Naive thymus-derived CD8-positive, alpha-beta T cell (primary cell): ENCODE measurements around the gene CLCN2. TPM values are rescaled to one million over a fixed set of nuclear protein-coding genes. Genes with fewer than 3 reads are reported as not detected.

Source experiments
- ATAC-seq, 2 donors: fragments of 150-1000 bp; cut with Tn5 transposase in 1 of 2; sonication (Bioruptor Pico), chemical (Tn5 transposase) in 1 of 2; 1 replicate in 1 of 2; 2 replicates in 1 of 2; pipeline ENCODE4 v1.10.0; 2021; ENCODE audit warnings: mild to moderate bottlenecking in 2 of 2, moderate library complexity in 2 of 2
- POLR2A ChIA-PET: fragments of 350-600 bp; sonication (Branson Sonifier 250); formaldehyde crosslinking; loops from one replicate; lab custom pipeline; 2021; ENCODE audit warnings: antibody characterized with exemption; lab: Charles Lee
- DNase-seq, 10 donors: peaks; one replicate each; pipeline versions ENCODE4 v3.0.0 to v3.0.0-alpha.2; 2020 to 2022
- H3K27ac Mint-ChIP-seq, 10 donors: one replicate each; pipeline ENCODE4 v1.8.0; 2020 to 2022; ENCODE audit warnings: mild to moderate bottlenecking in 10 of 10, mixed read lengths in 10 of 10, moderate library complexity in 4 of 10, inconsistent platforms in 1 of 10
- H3K27me3 Mint-ChIP-seq, 5 donors: one replicate each; pipeline ENCODE4 v1.8.0; 2021 to 2022; ENCODE audit warnings: mixed read lengths in 5 of 5
- H3K36me3 Mint-ChIP-seq, 3 donors: one replicate each; pipeline ENCODE4 v1.8.0; 2020 to 2022; ENCODE audit warnings: mixed read lengths in 3 of 3, mild to moderate bottlenecking in 2 of 3, inconsistent platforms in 1 of 3
- H3K4me1 Mint-ChIP-seq, 4 donors: one replicate each; pipeline ENCODE4 v1.8.0; 2021 to 2022; ENCODE audit warnings: mixed read lengths in 4 of 4
- H3K4me3 Mint-ChIP-seq, 10 donors: one replicate each; pipeline ENCODE4 v1.8.0; 2020 to 2022; ENCODE audit warnings: mild to moderate bottlenecking in 10 of 10, mixed read lengths in 10 of 10, moderate library complexity in 6 of 10, inconsistent platforms in 1 of 10
- H3K9me3 Mint-ChIP-seq, 9 donors: one replicate each; pipeline ENCODE4 v1.8.0; 2020 to 2022; ENCODE audit warnings: mixed read lengths in 9 of 9, mild to moderate bottlenecking in 3 of 9, inconsistent platforms in 1 of 9, moderate library complexity in 1 of 9
- polyA plus RNA-seq, 3 donors: library from polyadenylated mRNA; unstranded; fragments of 300-500 nt; fragmentation: Illumina TruSeq; gene quantifications; one replicate each; pipeline ENCODE4 v1.2.3, GENCODE V29; 2021
- total RNA-seq, 8 experiments: library from RNA in 2 of 8; stranded (reverse) in 2 of 8; gene quantifications; one replicate each; pipeline ENCODE4 v1.2.3 and lab custom pipeline; 2021 to 2026

Gene CLCN2
- total and polyA plus RNA-seq, 5 experiments from 2014 or later = 0.12 to 6.3 (median 1.1) TPM

DNA sequence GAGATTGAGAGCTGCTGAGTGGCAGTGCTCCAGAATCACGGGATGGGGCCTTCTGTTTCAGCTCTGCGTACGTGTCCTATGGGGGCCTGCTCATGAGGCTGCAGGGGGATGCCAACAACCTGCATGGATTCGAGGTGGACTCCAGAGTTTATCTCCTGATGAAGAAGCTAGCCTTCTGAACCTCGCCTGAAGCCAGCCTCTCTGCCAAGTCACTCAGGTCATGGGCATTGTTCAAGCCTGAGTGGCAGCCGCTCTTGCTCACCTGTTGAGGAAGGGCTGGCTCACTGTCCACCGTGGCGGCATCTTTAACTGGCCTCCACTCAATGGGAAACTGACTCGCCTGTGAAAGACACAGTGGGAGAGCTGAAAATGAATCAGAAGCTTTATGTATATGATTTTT, 6.7 kb upstream of the CLCN2 start:
- no peak overlapping the region for H3K4me3 Mint-ChIP-seq
- POLR2A ChIA-PET = no interaction called here
- peaks cover 25 to 34% (median 26%) of the 10 kb centered on the region in 4 donors for H3K4me1 Mint-ChIP-seq
- ATAC-seq (no peak), DNase-seq (no peak)
- no peak overlapping the region for H3K27ac Mint-ChIP-seq
- peaks cover 0 to 2% (median 0%) of the 10 kb centered on the region in 5 donors for H3K27me3 Mint-ChIP-seq
- H3K36me3 Mint-ChIP-seq = peaks cover 0 to 48% (median 0%) of the 10 kb centered on the region in 3 donors
- no peaks in the 10 kb centered on the region for H3K9me3 Mint-ChIP-seq

DNA sequence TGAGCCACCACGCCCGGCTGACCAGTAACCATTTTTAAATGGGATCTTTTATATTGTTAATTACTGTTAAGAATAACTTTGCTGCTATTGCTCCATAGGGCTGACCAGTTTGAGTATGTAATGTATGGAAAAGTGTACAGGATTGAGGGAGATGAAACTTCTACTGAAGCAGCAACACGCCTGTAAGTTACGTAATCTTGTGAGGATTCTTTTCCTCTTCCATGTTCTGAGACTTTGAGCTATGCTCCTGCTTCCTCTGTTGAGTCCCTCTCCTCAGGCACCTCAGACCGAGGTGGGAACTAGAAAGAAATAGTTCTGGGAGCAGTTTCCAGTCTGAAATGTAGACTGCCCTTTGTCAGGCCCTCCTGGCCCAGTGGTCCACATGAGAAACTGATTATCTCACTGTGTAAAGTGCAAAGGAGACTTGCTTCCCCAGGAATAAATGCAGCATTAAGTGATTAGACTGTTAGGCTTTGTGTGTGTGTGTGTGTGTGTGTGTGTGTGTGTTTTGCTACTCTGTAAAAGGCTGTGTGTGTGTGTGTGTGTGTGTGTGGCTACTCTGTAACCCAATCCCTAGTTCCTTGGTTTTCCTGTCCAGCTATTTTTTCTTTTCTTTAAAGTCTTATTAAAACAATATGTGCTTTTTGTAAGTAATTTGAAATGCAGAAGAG, 5.3 kb upstream of the CLCN2 start:
- DNase-seq = no peak
- H3K27ac Mint-ChIP-seq = peak overlapping the region in 2 of 10 donors; percentile 9 to 75
- no peak for ATAC-seq
- H3K4me1 Mint-ChIP-seq = peaks cover 24 to 34% (median 29%) of the 10 kb centered on the region in 4 donors
- peaks cover 0 to 3% (median 0%) of the 10 kb centered on the region in 5 donors for H3K27me3 Mint-ChIP-seq
- H3K9me3 Mint-ChIP-seq = no peaks in the 10 kb centered on the region
- POLR2A ChIA-PET = interaction anchor here (0.8 kb wide), 1 partner anchor 27 kb away, joined by 5 read pairs; no protein-coding TSS in a partner anchor
- peaks cover 0 to 48% (median 0%) of the 10 kb centered on the region in 3 donors for H3K36me3 Mint-ChIP-seq
- peak overlapping the region in 1 of 10 donors; percentile 26 for H3K4me3 Mint-ChIP-seq

DNA sequence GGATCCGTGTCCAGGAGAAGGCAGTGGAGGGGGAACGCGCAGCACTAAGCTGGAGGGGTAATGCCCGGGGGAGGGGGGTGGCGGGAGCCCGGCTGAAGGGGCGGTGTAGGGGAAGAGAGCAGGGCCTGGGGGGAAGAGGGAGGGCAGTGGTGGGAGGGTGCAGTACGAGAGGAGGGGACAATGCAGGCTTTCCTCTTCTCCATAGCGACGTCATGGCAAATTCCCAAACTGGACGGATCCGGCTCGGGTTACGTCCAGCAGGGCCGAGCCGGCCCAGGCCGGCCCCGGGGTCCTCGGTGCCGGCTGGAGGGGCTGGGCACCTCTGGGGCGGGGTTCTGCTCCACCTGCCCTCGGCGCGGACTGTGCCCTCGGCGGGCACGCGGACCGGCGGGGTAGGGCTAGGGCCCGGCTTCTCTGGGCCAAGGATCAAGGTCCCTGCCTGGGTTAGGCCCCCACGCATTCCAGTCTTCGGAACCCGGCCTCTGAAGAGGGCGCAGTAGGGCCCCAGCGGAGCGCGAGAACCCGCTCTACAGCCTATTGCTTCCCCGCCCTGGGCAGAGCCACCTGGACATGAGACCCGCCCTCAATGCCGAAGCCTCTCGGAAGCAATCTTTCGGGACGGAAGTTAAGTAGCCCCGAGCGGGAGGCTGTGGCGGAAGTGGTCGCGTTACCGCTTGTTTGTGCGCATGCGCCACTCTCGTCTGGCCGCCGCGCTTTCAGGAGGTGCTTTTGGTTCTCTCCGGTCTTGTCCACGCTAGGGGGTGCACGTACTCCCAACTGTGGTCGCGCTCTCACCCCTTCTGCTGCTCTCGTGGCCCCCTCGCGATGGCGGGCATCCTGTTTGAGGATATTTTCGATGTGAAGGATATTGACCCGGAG, 1.5 kb upstream of the CLCN2 start:
- peak; percentile 80 to 84 for ATAC-seq
- Mint-ChIP-seq H3K4me1 (peaks cover 21 to 41% (median 36%) of the 10 kb centered on the region in 4 donors), H3K27ac (peak overlapping the region; percentile 91 to 98 (median 96)), H3K4me3 (peak overlapping the region; percentile 91 to 99 (median 98)), H3K36me3 (peaks cover 0 to 28% (median 0%) of the 10 kb centered on the region in 3 donors), H3K9me3 (no peaks in the 10 kb centered on the region), H3K27me3 (peaks cover 0 to 3% (median 0%) of the 10 kb centered on the region in 5 donors)
- POLR2A ChIA-PET = interaction anchor here (0.5 to 3.2 kb wide), 14 partner anchors 9 to 1575 kb away, joined by 3 to 15 read pairs (median 3); partner anchors contain the start of genes EIF2B5, EIF4G1, FAM131A and TRA2B
- DNase-seq = peak; percentile 79 to 96 (median 93)

DNA sequence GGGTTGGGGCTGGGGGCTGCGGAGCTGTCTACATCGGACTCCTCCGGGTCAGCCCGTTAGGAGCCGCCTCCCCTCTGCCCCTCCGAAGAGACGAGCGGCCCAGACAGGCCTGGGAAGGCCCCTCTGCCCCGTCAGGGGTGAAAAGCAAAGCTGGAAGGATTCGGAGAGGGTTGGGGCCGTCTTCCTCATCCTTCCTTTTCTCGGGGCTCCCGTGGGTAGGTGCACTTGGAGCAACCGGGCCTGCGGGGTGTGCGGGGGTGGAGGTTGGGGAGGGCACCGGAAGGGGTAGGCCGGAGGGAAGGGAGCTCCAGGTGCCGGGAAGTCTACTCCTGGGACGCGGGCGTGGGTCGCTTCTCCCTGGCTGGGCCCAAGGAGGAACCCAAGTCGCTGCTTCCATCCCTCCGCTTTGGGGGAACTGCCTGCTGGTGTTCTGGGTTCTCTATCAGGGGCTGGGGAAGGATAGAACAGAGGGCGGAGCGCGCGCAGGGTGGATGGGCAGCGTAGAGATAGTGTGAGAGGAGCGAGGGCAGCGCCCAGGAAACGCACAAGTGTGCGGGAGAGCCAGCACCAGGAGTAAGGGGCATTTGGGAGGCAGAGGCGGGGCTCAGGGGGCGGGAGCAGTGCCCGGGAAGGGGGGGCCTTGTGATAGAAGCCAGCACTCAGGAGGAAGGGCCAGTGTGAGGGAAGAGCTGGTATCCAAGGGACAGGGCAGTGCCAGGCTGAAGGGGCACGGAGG, 695 bp upstream of the CLCN2 start:
- Mint-ChIP-seq H3K9me3 (no peaks in the 10 kb centered on the region), H3K4me1 (peaks cover 21 to 40% (median 36%) of the 10 kb centered on the region in 4 donors), H3K27ac (peak overlapping the region; percentile 79 to 97 (median 93)), H3K27me3 (peaks cover 0 to 3% (median 0%) of the 10 kb centered on the region in 5 donors), H3K36me3 (peaks cover 0 to 20% (median 0%) of the 10 kb centered on the region in 3 donors), H3K4me3 (peak overlapping the region; percentile 91 to 98 (median 97))
- POLR2A ChIA-PET = interaction anchor here (0.5 to 3.2 kb wide), 14 partner anchors 8 to 1576 kb away, joined by 3 to 15 read pairs (median 3); partner anchors contain the start of genes EIF4G1, FAM131A, PSMD2 and TRA2B
- peak; percentile 19 to 26 for ATAC-seq
- DNase-seq = peak in 7 of 10 donors; percentile 13 to 54 (median 36)

DNA sequence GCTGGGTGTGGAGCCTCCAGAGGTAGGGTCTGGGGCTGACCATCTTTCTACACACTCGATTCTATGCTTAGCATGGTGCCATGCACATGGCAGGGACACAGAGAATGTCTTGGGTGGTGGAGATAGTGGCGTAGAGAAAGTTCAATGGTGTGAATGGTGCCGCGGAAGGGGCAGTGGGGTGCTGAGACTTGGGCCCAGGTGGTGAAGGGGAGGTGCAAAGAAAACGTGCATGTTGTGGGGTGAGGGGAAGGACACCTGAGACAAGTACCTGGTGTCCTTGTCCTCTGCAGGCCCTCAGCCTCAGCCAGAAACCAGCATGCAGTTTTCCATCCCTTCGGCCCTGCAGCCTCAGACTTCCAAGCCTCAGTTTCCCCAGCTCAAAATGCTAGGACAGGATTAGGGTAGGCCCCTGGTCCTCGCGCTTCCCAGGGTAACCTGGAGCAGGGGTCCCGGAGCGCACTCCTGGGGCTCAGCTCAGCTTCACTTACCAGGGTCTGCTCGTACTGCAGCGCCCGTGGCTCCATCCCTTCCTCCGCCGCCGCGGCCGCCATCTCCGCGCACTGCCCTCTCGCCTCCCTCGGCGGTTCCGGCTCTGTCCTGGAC, 375 bp downstream of the CLCN2 start:
- Mint-ChIP-seq H3K27me3 (peaks cover 0 to 3% (median 0%) of the 10 kb centered on the region in 5 donors), H3K36me3 (peaks cover 0 to 9% (median 0%) of the 10 kb centered on the region in 3 donors)
- no peak for DNase-seq

DNA sequence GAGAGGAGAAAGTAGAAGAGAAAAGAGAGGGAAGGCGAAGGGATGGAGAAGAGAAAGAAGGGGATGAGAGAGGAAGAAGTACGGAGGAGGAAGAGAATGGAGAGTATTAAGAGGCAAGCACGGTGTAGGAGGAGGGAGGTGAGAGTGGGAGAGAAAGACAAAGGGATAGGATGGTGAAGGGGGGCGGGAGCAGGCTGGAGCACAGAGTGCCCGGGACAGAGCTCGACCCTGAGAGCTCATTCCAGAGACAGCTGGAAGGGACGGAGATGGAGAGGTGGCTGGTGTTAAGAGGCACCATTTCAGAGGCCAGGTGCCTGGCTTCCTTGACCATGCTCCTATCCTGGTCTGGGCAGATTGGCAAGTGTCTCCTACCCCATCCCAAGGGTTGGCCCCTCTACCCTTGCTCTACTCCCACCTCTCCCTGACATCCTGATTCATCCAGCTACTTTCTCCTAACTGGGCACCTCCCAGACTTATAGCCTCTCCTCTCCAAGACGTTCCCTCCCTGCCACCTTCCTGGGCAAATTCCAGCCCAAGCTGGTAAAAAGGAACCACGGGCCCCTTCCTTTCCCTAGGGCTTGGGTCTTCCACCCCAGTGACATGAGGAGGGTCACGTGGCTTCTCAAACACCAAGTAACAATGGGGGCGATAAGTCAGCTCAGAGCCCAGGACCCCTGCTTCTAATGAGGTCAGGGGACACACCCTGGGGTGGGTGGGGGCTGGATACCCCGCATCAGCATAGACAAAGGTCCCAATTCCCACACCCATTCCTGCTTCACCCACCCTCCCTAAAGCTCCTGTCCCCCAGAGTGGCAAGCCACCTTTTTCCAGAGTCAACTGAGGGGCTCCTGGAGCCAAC, 1.1 kb downstream of the CLCN2 start:
- Mint-ChIP-seq H3K4me1 (peaks cover 16 to 34% (median 30%) of the 10 kb centered on the region in 4 donors), H3K4me3 (peak overlapping the region; percentile 71 to 91 (median 83)), H3K27ac (peak overlapping the region in 8 of 10 donors; percentile 37 to 91 (median 66)), H3K36me3 (peaks cover 0 to 6% (median 0%) of the 10 kb centered on the region in 3 donors), H3K9me3 (no peaks in the 10 kb centered on the region), H3K27me3 (peaks cover 0 to 3% (median 0%) of the 10 kb centered on the region in 5 donors)
- DNase-seq (no peak), ATAC-seq (no peak)
- POLR2A ChIA-PET = interaction anchor here (0.9 to 3.2 kb wide), 5 partner anchors 22 to 165 kb away, joined by 3 to 15 read pairs (median 3); partner anchors contain the start of gene FAM131A

More for the DNA sequence above, 375 bp downstream of the CLCN2 start:
- ATAC-seq = peak in 1 of 2 donors; percentile 2
- POLR2A ChIA-PET = interaction anchor here (0.9 to 3.2 kb wide), 5 partner anchors 23 to 217 kb away, joined by 3 to 15 read pairs (median 3); partner anchors contain the start of gene FAM131A
- Mint-ChIP-seq H3K4me1 (peaks cover 18 to 35% (median 32%) of the 10 kb centered on the region in 4 donors), H3K27ac (peak overlapping the region in 7 of 10 donors; percentile 13 to 91 (median 57)), H3K9me3 (no peaks in the 10 kb centered on the region), H3K4me3 (peak overlapping the region; percentile 71 to 91 (median 83))

DNA sequence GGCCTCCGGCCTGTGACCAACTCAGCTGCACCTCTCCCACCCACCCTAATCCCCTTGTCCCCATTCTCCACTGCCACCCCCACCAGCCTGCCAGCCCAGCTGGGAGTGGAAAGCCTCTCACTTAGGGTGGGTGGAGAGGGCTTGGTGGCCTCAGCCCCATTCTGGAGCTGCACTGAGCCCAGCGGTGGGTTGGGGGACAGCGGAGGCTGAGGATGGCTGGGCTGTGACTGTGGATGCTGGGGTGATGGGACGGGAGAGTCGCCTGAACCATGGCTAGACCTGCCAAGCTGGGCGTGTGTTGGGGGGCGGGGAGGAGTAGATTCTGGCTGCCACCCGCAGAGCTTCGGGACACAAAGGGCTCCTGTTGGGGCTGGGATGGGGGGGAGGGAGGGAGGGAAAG, 1.8 kb downstream of the CLCN2 start:
- Mint-ChIP-seq H3K27me3 (peaks cover 0 to 3% (median 0%) of the 10 kb centered on the region in 5 donors), H3K27ac (no peak overlapping the region), H3K4me3 (peak overlapping the region in 2 of 10 donors; percentile 58 to 91), H3K36me3 (peaks cover 0 to 5% (median 0%) of the 10 kb centered on the region in 3 donors), H3K4me1 (peaks cover 10 to 27% (median 24%) of the 10 kb centered on the region in 4 donors), H3K9me3 (no peaks in the 10 kb centered on the region)
- no peak for DNase-seq
- POLR2A ChIA-PET = interaction anchor here (0.9 to 2.9 kb wide), 4 partner anchors 17 to 154 kb away, joined by 3 to 15 read pairs (median 3); partner anchors contain the start of gene FAM131A
- no peak for ATAC-seq

DNA sequence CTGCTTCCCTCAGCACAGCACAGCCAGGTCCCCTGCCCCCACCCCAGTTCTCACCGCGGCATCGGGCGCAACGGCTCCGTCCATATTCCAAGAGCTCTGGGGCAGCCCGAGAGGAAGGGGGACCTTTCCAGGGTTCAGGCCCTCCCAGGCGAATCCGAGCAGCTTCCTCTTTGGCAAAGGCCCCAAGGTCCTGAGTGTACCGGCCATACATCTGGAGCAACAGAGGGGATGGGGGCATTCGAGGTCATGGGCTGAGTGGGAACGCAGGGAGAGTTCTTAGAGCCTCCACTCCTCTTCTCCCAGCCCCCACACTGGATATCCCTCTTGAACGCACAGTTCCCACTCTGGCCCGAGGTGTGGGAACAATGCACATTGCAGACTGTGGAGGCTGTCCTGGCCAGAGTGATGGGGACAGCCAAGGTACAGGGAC, 2.5 kb downstream of the CLCN2 start:
- ATAC-seq (no peak), DNase-seq (no peak)
- H3K4me3 Mint-ChIP-seq = peak overlapping the region in 2 of 10 donors; percentile 30 to 70
- H3K4me1 Mint-ChIP-seq = peaks cover 7 to 22% (median 19%) of the 10 kb centered on the region in 4 donors
- H3K36me3 Mint-ChIP-seq = peaks cover 0 to 5% (median 0%) of the 10 kb centered on the region in 3 donors
- H3K9me3 Mint-ChIP-seq = no peaks in the 10 kb centered on the region
- peaks cover 0 to 3% (median 0%) of the 10 kb centered on the region in 5 donors for H3K27me3 Mint-ChIP-seq
- POLR2A ChIA-PET = interaction anchor here (0.9 to 1.2 kb wide), 3 partner anchors 18 to 155 kb away, joined by 3 read pairs; no protein-coding TSS in a partner anchor
- H3K27ac Mint-ChIP-seq = no peak overlapping the region

DNA sequence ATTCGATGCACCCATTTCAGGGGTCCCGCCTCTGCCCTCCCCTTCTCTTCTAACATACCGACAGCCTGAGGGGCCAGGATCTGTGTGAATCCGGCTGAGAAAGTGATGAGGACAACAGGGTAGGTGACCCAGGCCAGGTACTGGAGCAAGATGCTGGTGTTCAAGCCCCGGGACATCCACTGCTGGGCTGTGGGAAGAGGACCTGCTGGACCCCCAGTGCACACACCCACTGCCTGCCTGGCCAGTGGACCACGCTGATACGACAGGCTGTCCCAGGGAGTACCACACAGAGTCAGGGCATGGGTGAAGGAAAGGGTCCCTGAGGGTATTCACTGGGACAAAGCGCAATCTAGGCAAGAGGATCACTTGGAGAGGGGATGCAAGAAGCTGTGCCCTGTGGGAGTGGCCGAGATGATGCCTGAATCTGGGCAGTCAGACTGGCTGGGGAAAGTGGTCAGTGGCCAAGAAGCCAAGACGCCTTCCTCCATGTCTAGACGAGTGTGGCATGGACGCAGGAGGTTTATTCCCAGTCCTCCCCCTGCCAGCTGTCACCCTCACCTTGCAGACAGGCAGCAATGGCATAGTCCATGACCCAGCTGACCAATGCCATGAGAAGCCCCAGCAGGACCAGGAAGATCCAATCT, 3.2 kb downstream of the CLCN2 start:
- peaks cover 7 to 22% (median 13%) of the 10 kb centered on the region in 4 donors for H3K4me1 Mint-ChIP-seq
- peaks cover 0 to 2% (median 0%) of the 10 kb centered on the region in 5 donors for H3K27me3 Mint-ChIP-seq
- no peaks in the 10 kb centered on the region for H3K9me3 Mint-ChIP-seq
- H3K36me3 Mint-ChIP-seq = peaks cover 0 to 5% (median 0%) of the 10 kb centered on the region in 3 donors
- DNase-seq (no peak), ATAC-seq (no peak)
- H3K27ac Mint-ChIP-seq = no peak overlapping the region
- POLR2A ChIA-PET = no interaction called here
- peak overlapping the region in 2 of 10 donors; percentile 45 for H3K4me3 Mint-ChIP-seq
